NK-92 (cell line): ENCODE results near the gene KCNIP4.

Source experiments
- DNase-seq: peaks from one replicate; lab custom pipeline; 2025; ENCODE audit not compliant: unreplicated experiment; lab: John Stamatoyannopoulos, UW

Gene KCNIP4

GRCh38 chr4:21699446-21699845 lies 249.1 kb downstream of the KCNIP4 start:
- no peak for DNase-seq

- no peak for DNase-seq
Measured at GRCh38 chr4:21697583-21697982, 251.0 kb downstream of the KCNIP4 start.

- no peak for DNase-seq
Measured at GRCh38 chr4:21695141-21695540, 253.4 kb downstream of the KCNIP4 start.

GRCh38 chr4:21692241-21692640 lies 256.3 kb downstream of the KCNIP4 start:
- DNase-seq = no peak

GRCh38 chr4:21688596-21689265 lies 259.8 kb downstream of the KCNIP4 start:
- DNase-seq = no peak

GRCh38 chr4:21685911-21686310 lies 262.7 kb downstream of the KCNIP4 start:
- no peak for DNase-seq

- DNase-seq = no peak
Measured at GRCh38 chr4:21680326-21680898, 268.2 kb downstream of the KCNIP4 start.

- no peak for DNase-seq
Measured at GRCh38 chr4:21678711-21679110, 269.9 kb downstream of the KCNIP4 start.

DNA sequence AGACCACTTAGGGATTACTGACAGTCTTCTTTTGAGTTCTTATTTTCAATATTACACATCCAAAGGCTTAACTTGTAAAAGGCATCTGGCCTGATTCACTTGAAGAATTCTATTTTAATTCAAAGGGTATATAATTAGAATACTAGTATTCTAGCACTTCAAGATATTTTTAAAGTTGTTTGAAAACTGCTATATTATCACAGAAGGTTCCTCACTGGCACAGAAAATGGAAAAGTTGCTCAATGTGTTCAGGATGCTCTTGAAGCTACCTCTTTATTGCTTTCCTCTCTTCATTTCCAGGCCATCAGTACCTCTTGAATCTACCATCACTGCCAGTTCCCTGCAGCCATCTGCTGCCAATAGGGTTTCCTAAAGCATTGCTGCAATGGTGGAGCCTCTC lies 271.4 kb downstream of the KCNIP4 start:
- DNase-seq = no peak

DNA sequence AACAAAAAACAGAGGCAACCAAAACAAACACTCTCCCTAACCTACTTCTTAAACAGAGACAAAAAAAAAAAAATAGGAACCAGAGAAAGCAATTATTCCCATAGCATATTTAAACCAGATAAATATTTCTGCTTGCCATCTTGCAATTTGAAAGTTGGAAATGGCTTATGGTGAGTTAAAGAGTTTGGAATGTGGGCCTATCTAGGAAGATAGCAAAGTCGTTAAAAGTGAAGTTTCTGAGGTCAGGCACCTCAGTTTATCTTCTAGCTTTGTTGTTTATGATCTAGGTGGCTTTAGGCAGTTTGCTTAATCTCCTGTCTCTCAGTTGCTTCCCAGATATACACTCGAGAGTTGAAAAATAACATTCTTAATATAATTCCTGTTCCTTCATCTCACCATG lies 284.2 kb downstream of the KCNIP4 start:
- DNase-seq = no peak

DNA sequence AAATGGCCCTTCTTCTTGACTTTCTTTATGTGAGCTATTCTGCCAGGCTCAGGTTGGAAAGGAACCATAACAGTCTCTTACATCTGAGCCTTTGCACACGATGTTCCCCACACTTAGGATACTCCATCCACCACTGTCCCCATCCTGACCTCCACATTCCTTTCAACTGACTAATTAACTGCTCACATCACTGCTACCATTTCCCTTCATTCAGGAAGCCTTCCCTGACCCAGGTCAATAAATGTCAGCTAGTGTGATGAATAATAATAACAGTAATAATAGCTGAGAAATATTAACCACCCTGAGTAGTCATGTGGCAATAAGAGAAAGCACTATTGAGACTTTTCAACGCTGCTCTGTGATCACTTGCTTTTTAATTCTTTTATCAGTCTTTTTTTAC lies 291.7 kb downstream of the KCNIP4 start:
- DNase-seq = no peak

DNA sequence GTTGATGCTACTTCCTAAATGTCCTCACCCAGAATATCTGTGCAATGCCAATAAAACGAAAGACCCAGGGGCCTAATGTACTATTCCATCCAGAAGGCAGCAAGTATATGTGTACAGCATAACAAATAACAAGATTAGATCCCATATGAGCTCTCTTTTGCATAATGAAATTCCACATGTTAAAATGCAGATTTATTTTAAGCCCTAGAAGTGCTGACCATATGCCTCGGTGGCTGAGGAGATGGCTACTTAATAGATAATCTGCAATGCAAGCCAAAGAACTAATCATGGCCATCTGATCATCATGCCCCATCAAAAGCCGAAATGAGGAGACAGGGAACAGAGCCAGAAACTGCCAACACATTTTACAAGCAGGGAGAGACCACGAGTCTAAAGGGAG lies 293.5 kb downstream of the KCNIP4 start:
- no peak for DNase-seq

- DNase-seq = no peak
Measured at GRCh38 chr4:21652508-21653231, 295.9 kb downstream of the KCNIP4 start.

- no peak for DNase-seq
Measured at GRCh38 chr4:21649391-21650090, 299.0 kb downstream of the KCNIP4 start.

GRCh38 chr4:21645776-21646175 lies 302.8 kb downstream of the KCNIP4 start:
- DNase-seq = no peak

DNA sequence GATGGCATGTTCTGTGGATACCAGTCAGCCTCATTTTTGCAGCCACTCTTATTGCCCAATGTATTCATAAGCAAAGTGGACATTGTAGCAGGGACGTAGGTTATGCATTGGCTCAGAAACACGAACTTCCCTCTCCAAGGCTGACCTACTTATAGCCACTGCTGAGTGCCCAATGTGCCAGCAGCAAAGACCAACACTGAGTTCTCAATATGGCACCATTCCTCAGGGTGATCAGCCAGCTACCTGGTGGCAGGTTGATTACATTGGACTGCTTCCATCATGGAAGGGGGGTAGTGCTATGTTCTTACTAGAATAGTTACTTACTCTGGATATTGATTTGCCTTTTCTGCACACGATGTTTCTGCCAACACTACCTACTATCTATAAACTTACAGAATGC lies 306.9 kb downstream of the KCNIP4 start:
- no peak for DNase-seq

DNA sequence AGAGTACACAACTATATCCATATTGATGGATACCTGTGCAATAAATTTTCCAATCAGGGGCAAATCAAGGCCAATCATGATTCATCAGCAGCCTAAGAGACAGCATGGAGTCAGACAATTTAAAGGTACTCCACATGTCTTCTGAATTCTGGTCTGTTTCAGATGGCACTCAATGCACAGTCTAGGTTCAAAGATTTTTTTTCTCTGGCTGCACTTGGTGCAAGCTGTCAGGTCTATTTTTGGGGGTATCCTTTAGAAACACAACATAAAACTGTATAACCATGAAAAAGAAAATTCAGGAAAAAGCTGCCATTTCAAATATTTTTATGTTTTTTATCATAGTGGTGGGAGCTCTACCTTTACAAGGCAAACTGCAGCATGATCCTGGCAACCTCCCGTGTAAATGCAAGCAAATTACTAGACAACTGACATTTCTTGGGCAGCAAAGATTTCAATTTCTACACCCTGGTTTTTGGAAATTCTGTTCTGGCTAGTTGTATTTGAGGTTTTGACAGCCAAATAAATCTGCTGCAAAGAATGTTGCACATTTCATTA lies 310.3 kb downstream of the KCNIP4 start:
- no peak for DNase-seq

- DNase-seq = no peak
Measured at GRCh38 chr4:21628916-21629610, 319.5 kb downstream of the KCNIP4 start.

- no peak for DNase-seq
Measured at GRCh38 chr4:21628116-21628670, 320.4 kb downstream of the KCNIP4 start.

GRCh38 chr4:21625447-21625846 lies 323.1 kb downstream of the KCNIP4 start:
- DNase-seq = no peak

GRCh38 chr4:21605006-21605405 lies 343.6 kb downstream of the KCNIP4 start:
- no peak for DNase-seq
